Measurements from ENCODE around the gene TMEM37.

The TMEM37 gene

DNA sequence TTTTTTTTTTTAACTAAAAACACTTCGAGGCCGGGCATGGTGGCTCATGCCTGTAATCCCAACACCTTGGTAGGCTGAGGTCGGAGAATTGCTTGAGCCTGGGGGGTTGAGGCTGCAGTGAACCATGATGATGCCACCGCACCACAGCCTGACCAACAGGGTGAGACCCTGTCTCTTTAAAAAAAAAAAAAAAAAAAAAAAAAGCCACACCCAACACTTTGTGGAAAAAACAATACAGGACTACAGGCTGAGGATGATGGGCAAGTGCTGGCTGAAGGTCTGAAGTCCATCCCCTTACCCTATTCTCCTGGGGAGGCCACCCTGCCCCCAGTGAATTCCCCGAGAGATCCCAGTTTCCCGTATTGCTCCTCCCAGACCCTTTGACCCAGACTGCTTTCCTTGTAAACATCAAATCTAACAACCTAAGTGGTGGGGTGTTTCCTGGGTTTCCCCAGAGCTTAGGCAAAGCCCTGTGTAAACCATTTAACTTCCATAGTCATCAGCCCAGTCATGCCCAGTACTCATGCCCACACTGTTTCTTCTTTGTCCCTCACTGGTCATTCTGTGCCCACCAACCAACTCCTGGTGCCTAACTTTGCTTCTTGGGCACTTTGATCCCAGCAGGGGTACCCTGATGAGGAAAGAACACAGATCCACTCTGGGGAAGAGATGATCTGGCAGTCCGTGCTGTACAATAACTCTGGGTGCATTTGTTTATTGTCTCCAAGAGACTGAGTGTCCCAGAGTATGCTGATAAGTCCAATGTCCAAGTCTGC lies 5.8 kb upstream of the TMEM37 start:
- TF ChIP-seq, protein P1, sequence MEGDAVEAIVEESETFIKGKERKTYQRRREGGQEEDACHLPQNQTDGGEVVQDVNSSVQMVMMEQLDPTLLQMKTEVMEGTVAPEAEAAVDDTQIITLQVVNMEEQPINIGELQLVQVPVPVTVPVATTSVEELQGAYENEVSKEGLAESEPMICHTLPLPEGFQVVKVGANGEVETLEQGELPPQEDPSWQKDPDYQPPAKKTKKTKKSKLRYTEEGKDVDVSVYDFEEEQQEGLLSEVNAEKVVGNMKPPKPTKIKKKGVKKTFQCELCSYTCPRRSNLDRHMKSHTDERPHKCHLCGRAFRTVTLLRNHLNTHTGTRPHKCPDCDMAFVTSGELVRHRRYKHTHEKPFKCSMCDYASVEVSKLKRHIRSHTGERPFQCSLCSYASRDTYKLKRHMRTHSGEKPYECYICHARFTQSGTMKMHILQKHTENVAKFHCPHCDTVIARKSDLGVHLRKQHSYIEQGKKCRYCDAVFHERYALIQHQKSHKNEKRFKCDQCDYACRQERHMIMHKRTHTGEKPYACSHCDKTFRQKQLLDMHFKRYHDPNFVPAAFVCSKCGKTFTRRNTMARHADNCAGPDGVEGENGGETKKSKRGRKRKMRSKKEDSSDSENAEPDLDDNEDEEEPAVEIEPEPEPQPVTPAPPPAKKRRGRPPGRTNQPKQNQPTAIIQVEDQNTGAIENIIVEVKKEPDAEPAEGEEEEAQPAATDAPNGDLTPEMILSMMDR (IDR thresholded peaks at IDR 0.05) = no peak

DNA sequence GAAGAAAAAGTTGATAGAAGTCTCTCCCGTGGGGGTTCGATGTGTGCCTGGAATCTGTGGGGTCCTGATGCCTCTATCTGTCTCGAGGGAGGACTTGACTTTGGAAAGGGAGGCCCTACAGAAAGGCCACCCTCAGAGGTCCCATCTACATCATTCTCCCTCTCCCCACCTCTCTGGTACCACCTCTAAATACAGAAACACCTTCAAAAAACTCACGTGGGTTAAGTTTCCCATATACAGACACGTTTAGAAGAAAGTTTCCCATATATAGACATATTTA lies 5.3 kb upstream of the TMEM37 start:
- TF ChIP-seq, protein P1 (IDR thresholded peaks at IDR 0.05) = no peak

DNA sequence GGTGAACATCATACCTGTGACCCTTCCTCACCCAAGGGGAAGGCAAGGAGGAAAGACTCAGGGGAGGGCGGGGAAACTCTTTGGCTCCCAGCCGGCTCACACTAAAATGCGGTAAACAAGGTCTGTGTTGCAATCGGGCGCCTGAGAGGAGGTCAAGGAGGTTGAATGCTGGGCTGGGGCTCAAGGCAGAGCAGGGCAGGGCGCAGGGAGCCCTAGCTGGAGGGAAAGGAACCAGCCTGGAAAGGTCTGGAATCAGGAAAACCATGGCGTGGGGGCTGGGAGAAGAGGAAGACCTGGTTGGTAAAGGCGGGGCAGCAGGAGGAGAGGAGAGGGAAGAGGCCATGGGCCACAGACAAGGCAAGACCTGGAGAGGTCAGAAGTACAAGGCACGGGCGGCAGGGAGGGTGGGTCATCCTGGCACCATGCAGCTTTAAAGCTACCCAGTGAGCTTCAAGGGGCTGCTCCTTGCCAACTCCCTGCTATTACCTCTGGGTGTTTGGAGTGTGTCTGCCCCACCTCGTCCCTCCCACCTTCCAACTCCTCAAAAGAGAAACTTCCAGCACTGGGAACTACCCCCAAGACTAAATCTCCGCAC lies 4.8 kb upstream of the TMEM37 start:
- TF ChIP-seq, protein P1 (IDR thresholded peaks at IDR 0.05) = no peak

DNA sequence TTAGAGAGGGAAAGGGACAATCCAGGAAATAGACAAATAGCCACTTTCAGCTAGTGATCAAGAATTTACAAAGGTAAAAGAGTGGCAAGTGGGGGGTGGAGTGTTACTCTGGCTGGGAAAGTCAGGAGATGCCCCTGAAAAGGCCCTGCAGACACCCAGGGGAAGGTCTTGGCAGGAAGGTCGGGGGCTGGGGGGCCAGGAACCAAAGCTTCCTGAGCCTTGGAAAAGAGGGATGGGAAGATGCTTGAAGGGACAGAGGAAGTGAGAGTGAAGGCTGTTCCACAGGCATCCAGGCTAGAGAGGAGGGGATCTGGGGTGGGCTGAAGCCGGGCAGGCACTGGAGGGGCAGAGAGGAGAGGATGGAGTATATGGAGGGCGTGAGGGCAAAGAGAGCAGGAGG lies 3.9 kb upstream of the TMEM37 start:
- TF ChIP-seq, protein P1 (IDR thresholded peaks at IDR 0.05) = no peak

DNA sequence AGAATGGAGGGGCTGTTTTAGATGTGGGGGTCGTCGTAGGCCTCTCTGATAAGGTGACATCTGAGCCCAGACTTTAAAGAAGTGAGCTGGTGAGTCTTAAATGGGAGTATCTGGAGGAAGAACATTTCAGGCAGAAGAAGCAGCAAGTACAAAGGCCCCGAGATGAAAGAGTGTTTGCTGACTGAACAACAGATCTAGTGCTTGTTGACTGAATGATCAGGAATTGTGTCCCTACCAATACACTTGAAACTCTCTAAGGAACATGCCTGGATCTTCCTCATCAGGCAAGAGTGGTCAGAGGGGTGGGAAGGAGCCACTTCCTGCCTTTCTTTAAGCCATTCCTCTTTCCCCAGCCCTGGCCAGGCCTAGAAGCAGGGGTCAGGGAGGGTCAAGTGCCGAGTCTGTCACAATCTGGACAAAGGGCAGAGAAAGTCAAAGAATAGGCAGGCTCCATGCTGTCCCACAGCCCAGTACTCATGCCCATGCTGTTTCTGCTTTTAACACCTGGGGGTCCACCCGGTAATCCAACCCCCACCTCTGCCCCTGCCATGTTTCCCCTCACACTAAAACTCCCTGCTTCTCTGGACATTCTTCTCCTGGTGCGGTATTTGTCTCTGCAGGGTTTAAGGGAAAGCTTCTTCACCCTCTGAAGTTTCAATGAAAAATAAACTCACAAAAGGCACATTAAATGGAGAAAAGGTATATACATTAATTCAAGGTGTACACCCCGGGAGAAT lies 3.0 kb upstream of the TMEM37 start:
- TF ChIP-seq, protein P1 (IDR thresholded peaks at IDR 0.05) = no peak

DNA sequence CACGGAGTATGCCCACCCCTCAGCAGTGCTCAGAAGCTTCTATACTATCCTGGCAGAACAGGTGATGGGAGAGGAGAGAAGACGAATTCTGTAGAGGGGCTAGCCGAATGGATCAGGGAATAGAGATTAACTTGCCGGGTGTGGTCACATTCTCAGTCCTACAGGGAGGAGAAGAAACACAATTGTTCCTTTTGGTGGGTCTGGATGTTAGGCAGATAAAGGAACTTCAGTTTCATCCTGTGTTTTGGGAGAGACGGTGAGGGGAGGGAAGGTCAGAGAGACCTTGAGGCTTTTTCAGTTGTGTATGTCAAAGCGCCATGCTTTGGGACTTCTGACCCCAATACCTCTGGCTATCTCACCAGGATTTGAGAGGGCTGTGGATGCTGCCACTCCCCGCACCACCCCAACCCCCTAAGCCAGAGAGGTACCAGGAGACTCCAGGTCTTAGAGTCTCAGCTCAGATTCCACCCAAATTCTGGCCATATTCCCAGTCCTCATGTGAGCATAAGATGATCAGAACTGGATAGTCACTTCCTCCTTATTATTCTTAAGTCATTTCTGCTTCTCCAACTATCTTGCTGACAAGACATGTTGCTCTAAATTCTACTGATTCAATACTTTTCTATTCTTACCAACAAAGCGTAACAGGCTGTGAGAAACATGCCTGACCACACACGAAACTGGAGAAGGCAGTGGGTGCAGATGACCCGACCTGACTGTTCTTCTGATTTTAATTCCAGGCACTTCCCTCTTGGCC lies 2.3 kb upstream of the TMEM37 start:
- TF ChIP-seq, protein P1 (IDR thresholded peaks at IDR 0.05) = no peak

DNA sequence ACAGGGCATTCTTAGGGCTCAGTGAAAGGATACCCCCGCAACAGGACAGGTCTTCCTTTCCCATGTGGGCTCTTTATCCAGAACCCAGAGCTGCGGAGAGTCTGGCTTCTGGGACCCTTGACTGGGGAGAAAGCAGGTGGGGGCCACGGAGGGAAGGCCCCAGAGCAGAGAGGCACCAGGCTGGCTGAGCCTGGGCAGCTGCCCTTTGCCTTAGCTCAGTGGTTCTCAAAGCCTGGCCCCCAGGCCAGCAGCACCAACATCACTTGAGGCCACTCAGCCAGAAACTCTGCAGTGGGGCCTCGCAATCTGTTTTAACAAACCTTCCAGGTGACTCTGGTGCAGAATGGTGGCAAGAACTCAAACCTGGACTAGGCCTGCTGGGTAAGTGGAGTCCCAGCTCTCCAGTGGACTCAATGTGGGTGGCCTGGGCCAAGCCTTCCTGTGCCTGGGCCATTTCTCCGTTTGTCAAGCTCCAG lies 1.6 kb upstream of the TMEM37 start:
- TF ChIP-seq, protein P1 (IDR thresholded peaks at IDR 0.05) = no peak
